H1 (cell line): Measurements from ENCODE around the gene CFAP210. TPM values are rescaled to one million over a fixed set of nuclear protein-coding genes. Genes with fewer than 3 reads are reported as not detected.

Experiments used
- CTCF ChIA-PET: fragments of 300-600 bp; sonication (Branson Sonifier 250); formaldehyde crosslinking; loops from one replicate; lab custom pipeline; 2021; ENCODE audit not compliant: partially characterized antibody; lab: Charles Lee
- POLR2A ChIA-PET: fragments of 300-600 bp; sonication (Branson Sonifier 250); formaldehyde crosslinking; loops from one replicate; lab custom pipeline; 2021; ENCODE audit warnings: inconsistent platforms; ENCODE audit not compliant: partially characterized antibody; lab: Charles Lee
- DNase-seq, 2 experiments: peaks; one replicate each; pipeline versions ENCODE4 v3.0.0 to v3.0.0-alpha.2; 2010 to 2022; ENCODE audit warnings: low spot score in 2 of 2, low read depth in 1 of 2, mixed read lengths in 1 of 2
- FAIRE-seq: peaks from 2 replicates; lab custom pipeline; 2011; peaks lifted over from hg19 to GRCh38; lab: Jason Lieb, UNC
- H2AFZ ChIP-seq: 2 replicates; pipeline ENCODE4 v1.8.1; 2012; ENCODE audit warnings: low read length, inconsistent platforms
- H2AK5ac ChIP-seq: 2 replicates; pipeline ENCODE4 v1.6.1; 2013; ENCODE audit warnings: low read depth, low read length
- H2BK120ac ChIP-seq: replicated peaks from 2 replicates; pipeline ENCODE3; 2013; ENCODE audit warnings: low read depth, low read length, inconsistent platforms
- H2BK12ac ChIP-seq: 2 replicates; pipeline ENCODE4 v1.6.1; 2013; ENCODE audit warnings: low read depth, low read length
- H2BK15ac ChIP-seq: 2 replicates; pipeline ENCODE4 v1.6.1; 2013; ENCODE audit warnings: low read length
- H2BK20ac ChIP-seq: 2 replicates; pipeline ENCODE4 v1.6.1; 2013; ENCODE audit warnings: low read length
- H2BK5ac ChIP-seq: 2 replicates; pipeline ENCODE4 v1.6.1; 2013; ENCODE audit warnings: low read depth, low read length
- H3K14ac ChIP-seq: 2 replicates; pipeline ENCODE4 v1.6.1; 2013; ENCODE audit warnings: inconsistent platforms; ENCODE audit not compliant: insufficient read length
- H3K18ac ChIP-seq: 2 replicates; pipeline ENCODE4 v1.6.1; 2013; ENCODE audit warnings: low read length; ENCODE audit errors: extremely low read depth
- H3K23ac ChIP-seq: 2 replicates; pipeline ENCODE4 v1.6.1; 2013; ENCODE audit warnings: inconsistent platforms; ENCODE audit not compliant: insufficient read length
- H3K23me2 ChIP-seq: 2 replicates; pipeline ENCODE4 v1.6.1; 2013; ENCODE audit warnings: low read depth, low read length
- H3K27ac ChIP-seq: 2 replicates; pipeline ENCODE4 v1.6.1; 2011; ENCODE audit warnings: low read depth, low read length, inconsistent platforms
- H3K27me3 ChIP-seq, 4 experiments: replicated peaks in 1 of 4; 1 replicate in 1 of 4; 2 replicates in 3 of 4; pipeline versions ENCODE4 v1.6.1 to v1.8.1; 2011 to 2013; ENCODE audit warnings: low read length in 3 of 4, mild to moderate bottlenecking in 3 of 4, inconsistent platforms in 2 of 4, mixed read lengths in 2 of 4, moderate library complexity in 1 of 4; ENCODE audit not compliant: control insufficient read depth in 3 of 4, insufficient read depth in 3 of 4; ENCODE audit errors: extremely low read depth in 1 of 4
- H3K36me3 ChIP-seq, 4 experiments: 2 replicates each; pipeline versions ENCODE4 v1.6.1 to v1.8.1; 2011 to 2013; ENCODE audit warnings: mild to moderate bottlenecking in 4 of 4, low read length in 3 of 4, moderate library complexity in 2 of 4, control low read depth in 1 of 4, inconsistent platforms in 1 of 4; ENCODE audit not compliant: insufficient read depth in 4 of 4, control insufficient read depth in 2 of 4
- H3K4ac ChIP-seq: replicated peaks from 2 replicates; pipeline ENCODE3; 2013; ENCODE audit warnings: low read length, low read depth, mixed read lengths, inconsistent platforms; ENCODE audit not compliant: insufficient read length
- H3K4me1 ChIP-seq, 4 experiments: replicated peaks in 1 of 4; 1 replicate in 1 of 4; 2 replicates in 3 of 4; pipeline versions ENCODE4 v1.6.1 to v1.8.1; 2011 to 2013; ENCODE audit warnings: low read length in 3 of 4, inconsistent platforms in 2 of 4, mixed read lengths in 1 of 4; ENCODE audit not compliant: insufficient read depth in 4 of 4, control insufficient read depth in 3 of 4
- H3K4me2 ChIP-seq, 2 experiments: 2 replicates each; pipeline versions ENCODE4 v1.6.1 to v1.8.1; 2011 to 2013; ENCODE audit warnings: low read depth in 2 of 2, low read length in 2 of 2, control low read depth in 1 of 2, inconsistent platforms in 1 of 2, mild to moderate bottlenecking in 1 of 2; ENCODE audit not compliant: insufficient read depth in 1 of 2
- H3K4me3 ChIP-seq, 4 experiments: fragments of 200-600, 300-600 bp in 1 of 4; sonication (generic), shearing (Covaris generic), sonication (Bioruptor Twin) in 1 of 4; 2 replicates each; pipeline versions ENCODE4 v1.5.1 to v1.8.1; 2011 to 2016; ENCODE audit warnings: low read length in 4 of 4, low read depth in 3 of 4, control low read depth in 2 of 4, inconsistent platforms in 2 of 4, mild to moderate bottlenecking in 2 of 4, mixed read lengths in 1 of 4, moderate library complexity in 1 of 4; ENCODE audit not compliant: insufficient read depth in 2 of 4; ENCODE audit errors: extremely low read depth in 1 of 4
- H3K56ac ChIP-seq: replicated peaks from 2 replicates; pipeline ENCODE3; 2013; ENCODE audit warnings: low read depth, mild to moderate bottlenecking, mixed read lengths, low read length, inconsistent platforms; ENCODE audit not compliant: insufficient read length
- H3K79me1 ChIP-seq: 2 replicates; pipeline ENCODE4 v1.6.1; 2013; ENCODE audit warnings: low read depth, low read length, control low read depth
- H3K79me2 ChIP-seq, 2 experiments: 2 replicates each; pipeline versions ENCODE4 v1.6.1 to v1.8.1; 2012 to 2013; ENCODE audit warnings: low read length in 2 of 2, mild to moderate bottlenecking in 2 of 2, inconsistent platforms in 1 of 2; ENCODE audit not compliant: insufficient read depth in 2 of 2, control insufficient read depth in 1 of 2
- H3K9ac ChIP-seq, 4 experiments: replicated peaks in 1 of 4; 1 replicate in 1 of 4; 2 replicates in 3 of 4; pipeline versions ENCODE4 v1.6.1 to v1.8.1; 2011 to 2013; ENCODE audit warnings: low read depth in 3 of 4, low read length in 3 of 4, control low read depth in 2 of 4, mild to moderate bottlenecking in 2 of 4, moderate library complexity in 2 of 4, inconsistent platforms in 1 of 4; ENCODE audit errors: extremely low read depth in 1 of 4
- H3K9me3 ChIP-seq, 2 experiments: 2 replicates each; pipeline versions ENCODE4 v1.6.1 to v1.8.1; 2012 to 2013; ENCODE audit warnings: mild to moderate bottlenecking in 2 of 2, moderate library complexity in 2 of 2, control low read depth in 1 of 2, inconsistent platforms in 1 of 2, low read depth in 1 of 2, low read length in 1 of 2, mixed read lengths in 1 of 2; ENCODE audit not compliant: insufficient read depth in 2 of 2
- H4K20me1 ChIP-seq, 2 experiments: replicated peaks in 1 of 2; 2 replicates each; pipeline versions ENCODE3 to v1.8.1; 2011 to 2013; ENCODE audit warnings: inconsistent platforms in 2 of 2, low read length in 2 of 2, mild to moderate bottlenecking in 1 of 2; ENCODE audit not compliant: insufficient read depth in 2 of 2, control insufficient read depth in 1 of 2
- H4K5ac ChIP-seq: 2 replicates; pipeline ENCODE4 v1.6.1; 2013; ENCODE audit warnings: low read length, low read depth, mixed read lengths, inconsistent platforms; ENCODE audit not compliant: insufficient read length
- H4K8ac ChIP-seq: 2 replicates; pipeline ENCODE4 v1.8.0; 2013; ENCODE audit warnings: mild to moderate bottlenecking, moderate library complexity, low read length, inconsistent platforms; ENCODE audit not compliant: insufficient read depth; ENCODE audit errors: extremely low read depth
- H4K91ac ChIP-seq: replicated peaks from 2 replicates; pipeline ENCODE3; 2013; ENCODE audit warnings: low read length, mixed read lengths, inconsistent platforms; ENCODE audit not compliant: insufficient read length
- ATF2 ChIP-seq: IDR thresholded peaks from 2 replicates; pipeline ENCODE4 v1.6.1; 2012; ENCODE audit warnings: low read length, inconsistent platforms
- EGR1 ChIP-seq: IDR thresholded peaks from 2 replicates; pipeline ENCODE4 v1.6.1; 2011; ENCODE audit warnings: low read depth, low read length, borderline replicate concordance
- HDAC6 ChIP-seq: IDR thresholded peaks from one replicate; pipeline ENCODE4 v1.7.1; 2012; ENCODE audit warnings: low read depth, mild to moderate bottlenecking, inconsistent platforms, low read length, moderate library complexity
- JUN ChIP-seq: IDR thresholded peaks from 2 replicates; pipeline ENCODE4 v1.6.1; 2011; ENCODE audit warnings: low read depth, mild to moderate bottlenecking, improper control_type of control experiment, low read length
- PHF8 ChIP-seq: fragments of 200-600 bp; sonication (generic); conservative IDR thresholded peaks from 2 replicates; pipeline ENCODE4 v1.7.1; 2012; ENCODE audit warnings: low read depth, mild to moderate bottlenecking, inconsistent platforms, low read length, moderate library complexity
- POLR2A ChIP-seq, 2 experiments: IDR thresholded peaks; 1 replicate in 1 of 2; 2 replicates in 1 of 2; pipeline ENCODE4 v1.6.1; 2011; ENCODE audit warnings: low read depth in 2 of 2, low read length in 2 of 2, mild to moderate bottlenecking in 2 of 2; ENCODE audit errors: control extremely low read depth in 1 of 2
- POLR2AphosphoS5 ChIP-seq: IDR thresholded peaks from 2 replicates; pipeline ENCODE4 v1.6.1; 2011; ENCODE audit warnings: low read depth, low read length
- POU5F1 ChIP-seq: IDR thresholded peaks from 2 replicates; pipeline ENCODE4 v1.6.1; 2011; ENCODE audit warnings: low read depth, mild to moderate bottlenecking, low read length, moderate library complexity
- RNF2 ChIP-seq: fragments of 200-900, 300-1000 bp; sonication (generic); IDR thresholded peaks from 2 replicates; pipeline ENCODE4 v1.7.1; 2016; ENCODE audit warnings: borderline replicate concordance, low read depth, mild to moderate bottlenecking, antibody characterized with exemption, low read length; ENCODE audit not compliant: poor library complexity, severe bottlenecking; ENCODE audit errors: missing control alignments
- SP2 ChIP-seq: IDR thresholded peaks from 2 replicates; pipeline ENCODE4 v1.6.1; 2012; ENCODE audit warnings: mild to moderate bottlenecking, low read length, inconsistent platforms
- TAF1 ChIP-seq: IDR thresholded peaks from 2 replicates; pipeline ENCODE4 v1.6.1; 2011; ENCODE audit warnings: mild to moderate bottlenecking, low read depth, low read length
- TAF7 ChIP-seq: optimal IDR thresholded peaks from 2 replicates; pipeline ENCODE3; 2011; ENCODE audit warnings: low read depth, mild to moderate bottlenecking, inconsistent platforms, low read length, moderate library complexity, borderline replicate concordance
- TEAD4 ChIP-seq: IDR thresholded peaks from 2 replicates; pipeline ENCODE4 v1.6.1; 2012; ENCODE audit warnings: low read depth, low read length, inconsistent platforms, mixed read lengths
- WGBS, 2 experiments: shearing (Covaris generic) in 1 of 2; methylation state at CpG; one replicate each; pipeline versions ENCODE4 v1.1.6 to v1.1.7; 2013 to 2015; ENCODE audit warnings: low lambda C conversion rate in 2 of 2, mixed read lengths in 2 of 2, inconsistent platforms in 1 of 2, low coverage in 1 of 2, missing lambda C conversion rate in 1 of 2; ENCODE audit not compliant: insufficient replicate concordance in 2 of 2, insufficient coverage in 1 of 2, insufficient read length in 1 of 2; ENCODE audit errors: extremely low coverage in 1 of 2, missing lambda C conversion rate in 1 of 2; 5-methylcytosine and 5-hydroxymethylcytosine counted together
- polyA plus RNA-seq, 7 experiments: library from polyadenylated mRNA; depleted of rRNA in 3 of 7; stranded (reverse) in 5 of 7; unstranded in 2 of 7; fragments of >200 nt in 5 of 7; fragments of 200-250 nt in 2 of 7; gene quantifications; 1 replicate in 5 of 7; 2 replicates in 1 of 7; 4 replicates in 1 of 7; pipeline versions ENCODE4 v1.2.1 to v1.2.3, GENCODE V29; 2011 to 2013; ENCODE audit warnings: missing spikeins in 2 of 7, mixed read lengths in 2 of 7
- total RNA-seq: library from RNA; stranded (reverse); fragmentation: NEBNext Ultra II Directional; extraction: Animal tissue kit (Norgen Biotek cat#: 25700); gene quantifications from 2 replicates; pipeline ENCODE4 v1.2.1, GENCODE V29; 2021

The CFAP210 gene
- total and polyA plus RNA-seq, 2 of the 8 experiments (the other 6 are each of a cell fraction or from before 2014, with no cell fraction given) = 0.06 to 0.37 TPM

- Histone ChIP-seq H3K9me3 (no peaks in the 10 kb centered on the region), H3K79me2 (peaks cover 6 to 64% of the 10 kb centered on the region in 2 experiments), H3K23me2 (no peaks in the 10 kb centered on the region), H2BK15ac (no peak overlapping the region), H2AK5ac (no peak overlapping the region), H2AFZ (no peak overlapping the region), H3K56ac (no peak overlapping the region), H3K18ac (no peak overlapping the region), H2BK20ac (no peak overlapping the region), H3K4me1 (peaks cover 0 to 4% (median 3%) of the 10 kb centered on the region in 4 experiments; a peak in 4 of 7 replicates), H3K4me2 (no peak overlapping the region; a peak in 1 of 4 replicates), H4K8ac (no peak overlapping the region), H4K20me1 (peaks cover 3 to 9% of the 10 kb centered on the region in 2 experiments), H4K5ac (no peak overlapping the region), H2BK120ac (no peak overlapping the region), H3K36me3 (peaks cover 6 to 64% (median 30%) of the 10 kb centered on the region in 4 experiments; a peak in 7 of 8 replicates), H2BK12ac (no peak overlapping the region), H3K4me3 (no peak overlapping the region), H3K23ac (no peak overlapping the region), H3K27me3 (no peaks in the 10 kb centered on the region), H3K79me1 (peaks cover 6% of the 10 kb centered on the region; the same call in 1 of the 2 replicates), H4K91ac (no peak overlapping the region), H3K14ac (no peak overlapping the region), H3K9ac (no peak overlapping the region), H2BK5ac (no peak overlapping the region), H3K27ac (no peak overlapping the region), H3K4ac (no peak overlapping the region)
- no peak for TF ChIP-seq TAF1
- TF ChIP-seq POLR2A (IDR thresholded peaks at IDR 0.05; ENCODE audit: control extremely low read depth in 1 of 2, low read depth in 2 of 2, low read length in 2 of 2) = no peak
- TF ChIP-seq TEAD4 = no peak
- TF ChIP-seq EGR1 = no peak
- TF ChIP-seq POU5F1 = no peak
- no peak for TF ChIP-seq ATF2
- TF ChIP-seq JUN = no peak
- TF ChIP-seq PHF8 = no peak
- TF ChIP-seq SP2 = no peak
- no peak for TF ChIP-seq HDAC6
- no peak for TF ChIP-seq TAF7
- TF ChIP-seq RNF2 = no peak
- TF ChIP-seq POLR2AphosphoS5 = no peak
- DNase-seq = no peak
- FAIRE-seq = no peak
- CTCF ChIA-PET = no interaction called here
- POLR2A ChIA-PET = interaction anchor here (0.6 to 1.9 kb wide), 2 partner anchors 10 to 25 kb away, joined by 3 to 4 read pairs; no protein-coding TSS in a partner anchor
- 71% methylated on average over 1 of the region's 1 CpG; no CpG with 5 or more reads in 1 of the 2 experiments for WGBS, 2 experiments
Observed at GRCh38 chr2:169739351-169739750, 45.1 kb upstream of the CFAP210 start.
